ENCODE measurements around the gene SLC35F1.

SLC35F1 gene

DNA sequence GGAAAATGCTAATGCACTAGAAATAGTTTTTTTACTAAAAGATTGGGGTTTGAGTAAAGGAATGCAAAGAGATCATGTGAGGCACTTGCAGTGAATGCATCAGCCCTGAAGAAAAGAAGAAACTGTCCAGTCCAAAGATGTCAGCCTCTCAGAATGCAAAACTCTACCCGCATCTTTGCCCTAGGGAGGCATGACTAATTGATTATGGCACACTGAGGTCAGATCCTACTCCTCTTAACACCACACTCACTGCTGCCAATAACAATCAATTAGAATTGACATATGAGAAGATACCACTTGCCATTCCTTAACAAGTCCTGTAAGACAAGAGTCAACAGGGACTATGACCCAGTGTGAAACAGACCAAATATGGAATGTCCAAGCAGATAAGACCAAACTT is 378.7 kb downstream of the SLC35F1 start:
- DNase-seq, result no peak

DNA sequence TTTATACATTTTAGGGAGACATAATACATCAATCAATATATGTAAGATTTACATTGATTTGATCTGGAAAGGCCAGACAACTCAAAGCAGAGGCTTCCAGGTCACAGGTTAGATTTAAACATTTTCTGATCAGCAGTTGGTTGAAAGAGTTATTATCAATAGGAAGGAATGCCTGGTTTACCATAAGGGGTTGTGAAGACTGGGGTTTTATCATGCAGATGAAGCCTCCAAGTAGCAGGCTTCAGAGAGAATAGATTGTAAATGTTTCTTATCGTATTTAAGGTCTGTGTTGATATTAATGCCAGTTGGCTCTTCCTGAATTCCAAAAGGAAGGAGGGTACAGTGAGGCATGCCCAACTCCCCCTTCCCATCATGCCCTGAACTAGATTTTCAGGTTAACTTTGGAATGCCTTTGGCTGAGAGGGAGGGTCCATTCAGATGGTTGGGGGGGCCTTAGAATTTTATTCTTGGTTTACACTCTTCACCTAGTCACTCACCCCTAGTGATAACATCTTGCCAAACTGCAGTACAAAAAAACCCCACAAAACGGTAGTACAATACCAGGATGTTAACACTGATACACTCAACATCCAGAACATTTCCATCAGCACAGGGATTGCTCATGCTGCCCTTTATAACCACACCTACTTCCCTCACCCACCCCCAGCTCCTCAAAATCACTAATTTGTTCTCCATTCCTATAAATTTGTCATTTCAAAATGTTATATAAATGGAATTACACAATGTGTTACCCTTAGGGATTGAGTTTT is 381.5 kb downstream of the SLC35F1 start:
- DNase-seq, result no peak

DNA sequence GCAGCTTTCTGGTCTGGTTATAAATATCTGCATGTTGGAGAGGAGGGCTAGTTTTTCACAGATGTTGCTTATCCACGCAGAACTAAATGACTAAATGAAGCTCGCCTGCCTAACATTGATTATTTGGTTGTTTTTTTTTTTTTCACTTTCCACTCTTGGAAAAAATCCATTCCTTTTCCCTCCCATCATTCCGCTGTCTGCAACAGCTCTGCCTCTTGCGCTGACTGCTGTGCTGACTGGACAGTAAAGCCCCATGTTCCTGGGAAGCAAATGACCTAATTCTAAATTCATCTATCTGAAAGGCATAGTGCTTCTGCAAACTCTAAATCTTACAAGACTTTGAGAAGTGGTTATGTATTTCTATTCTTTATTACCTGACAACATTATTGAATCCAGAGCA is 385.5 kb downstream of the SLC35F1 start:
- DNase-seq, result peak; percentile 41

DNA sequence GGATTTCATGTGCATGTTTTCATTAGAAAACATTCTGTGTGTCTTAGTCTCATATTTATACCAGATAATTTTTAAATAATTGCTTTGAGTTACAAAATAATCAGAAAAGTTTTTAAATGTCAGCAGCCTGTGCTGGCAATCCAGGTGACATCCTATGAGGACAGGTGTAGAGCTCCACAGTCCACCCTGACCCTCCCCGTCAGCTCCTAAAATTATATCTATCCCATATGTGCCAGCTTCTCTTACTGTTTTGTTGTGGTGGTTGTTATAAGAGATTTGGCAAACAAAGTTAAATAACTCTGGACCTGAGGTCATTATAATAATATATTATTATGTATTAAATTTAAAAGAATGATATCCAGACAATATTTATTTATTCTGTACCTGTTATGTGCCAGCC is 387.8 kb downstream of the SLC35F1 start:
- DNase-seq, result no peak

DNA sequence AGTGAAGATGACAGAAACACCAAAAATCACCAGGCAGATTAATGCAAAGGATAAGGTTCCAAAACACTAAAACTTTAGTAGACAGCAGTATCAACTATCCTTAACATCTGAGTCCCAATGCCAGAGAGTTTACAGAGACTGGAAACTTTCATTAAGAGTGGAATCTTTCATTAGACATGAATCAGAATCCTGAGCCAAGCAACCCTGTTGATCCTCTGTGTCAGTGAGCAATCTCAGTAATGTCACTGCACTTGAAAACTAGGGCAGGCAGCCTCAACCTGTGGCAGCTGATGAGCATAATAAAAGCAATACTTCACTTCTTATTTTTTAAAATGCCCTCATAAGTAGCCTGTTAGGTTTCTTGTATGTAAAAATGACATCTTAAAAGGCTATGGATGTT is 388.3 kb downstream of the SLC35F1 start:
- no peak for DNase-seq

DNA sequence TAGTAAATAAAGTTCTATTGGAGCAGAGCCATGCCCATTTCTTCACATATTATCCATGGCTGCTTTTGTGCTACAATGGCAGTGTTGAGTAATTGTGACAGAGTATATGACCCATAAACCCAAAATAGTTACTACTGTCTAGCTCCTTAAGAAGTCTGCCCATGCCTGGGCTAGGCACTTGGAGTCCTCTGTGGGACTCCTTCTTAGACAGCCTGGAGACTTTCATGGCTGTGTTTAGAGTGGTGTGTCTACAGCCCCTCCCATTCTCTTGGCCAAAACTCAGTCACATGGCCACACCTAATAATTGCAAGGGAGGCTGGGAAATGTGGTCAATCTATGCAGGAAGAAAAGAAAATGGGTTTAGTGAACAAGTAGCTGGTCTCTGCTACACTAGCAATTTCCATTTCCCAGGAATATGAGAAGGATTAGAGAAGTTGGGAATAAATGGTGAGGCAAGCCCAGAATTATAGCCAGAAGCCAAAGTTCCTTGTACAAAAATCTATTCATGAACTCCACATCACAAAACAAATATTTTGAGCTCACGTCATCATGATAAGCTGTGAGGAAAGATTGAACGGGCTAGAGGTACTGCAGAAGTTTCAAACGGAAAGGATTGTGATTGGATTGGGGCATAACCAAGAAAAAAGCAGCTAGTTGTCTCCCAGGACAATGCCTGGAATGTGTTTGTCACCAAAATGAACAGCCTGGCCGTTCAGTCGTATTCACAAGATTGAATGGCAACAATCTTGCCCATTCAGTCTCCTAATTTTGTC is 389.3 kb downstream of the SLC35F1 start:
- DNase-seq, result no peak

DNA sequence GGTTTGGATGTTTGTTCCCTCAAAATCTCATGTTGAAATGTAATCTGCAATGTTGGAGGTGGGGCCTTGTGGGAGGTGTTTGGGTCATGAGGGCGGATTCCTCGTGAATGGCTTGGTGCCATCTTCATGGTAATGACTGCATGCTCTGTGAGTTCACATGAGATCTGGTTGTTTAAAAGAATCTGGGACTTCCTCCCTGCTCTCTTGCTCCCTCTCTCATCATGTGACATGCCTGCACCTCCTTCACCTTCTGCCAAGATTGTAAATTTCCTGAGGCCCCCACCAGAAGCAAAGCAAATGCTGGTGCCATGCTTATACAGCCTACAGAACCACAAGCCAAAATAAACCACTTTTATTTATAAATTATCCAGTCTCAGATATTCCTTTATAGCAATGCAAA is 390.8 kb downstream of the SLC35F1 start:
- no peak for DNase-seq

DNA sequence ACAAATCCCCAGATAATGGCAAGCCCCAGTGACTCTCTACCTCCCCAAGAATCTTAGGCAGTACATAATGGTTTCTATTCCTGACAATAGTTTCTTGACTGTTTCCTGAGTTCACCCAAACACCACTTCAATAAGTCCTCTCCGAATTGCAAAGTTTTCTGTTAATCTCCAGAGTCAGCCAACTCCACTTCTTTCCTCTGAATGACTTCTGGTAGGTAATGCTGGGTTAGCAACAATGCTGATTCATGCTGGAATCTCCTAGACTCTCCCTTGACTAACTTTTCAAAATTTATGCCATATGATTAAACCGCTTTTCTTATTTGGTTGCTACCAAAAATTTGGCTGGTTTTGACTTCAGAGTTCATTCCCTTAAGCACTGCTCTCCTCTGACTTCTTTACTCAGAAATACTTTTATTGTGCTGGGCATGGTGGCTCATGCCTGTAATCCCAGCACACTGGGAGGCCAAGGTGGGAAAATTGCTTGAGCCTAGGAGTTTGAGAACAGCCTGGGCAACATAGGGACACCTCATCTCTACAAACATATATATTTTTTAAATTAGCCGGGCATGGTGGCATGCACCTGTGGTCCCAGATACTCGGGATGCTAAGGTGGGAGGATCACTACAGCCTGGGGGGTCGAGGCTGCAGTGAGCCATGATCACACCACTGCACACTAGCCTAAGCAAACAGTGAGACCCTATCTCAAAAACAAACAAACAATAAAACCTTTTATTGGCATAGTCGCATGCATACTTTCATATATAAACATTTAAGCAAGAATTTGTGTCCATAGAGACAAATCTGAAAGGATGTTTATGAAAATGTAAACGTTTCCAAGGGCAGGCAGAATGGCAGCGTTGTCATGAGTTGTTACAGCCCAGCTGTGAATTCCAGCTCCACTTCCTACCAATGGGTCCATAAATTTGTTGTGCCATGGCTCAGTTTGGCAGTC is 391.7 kb downstream of the SLC35F1 start:
- no peak for DNase-seq

DNA sequence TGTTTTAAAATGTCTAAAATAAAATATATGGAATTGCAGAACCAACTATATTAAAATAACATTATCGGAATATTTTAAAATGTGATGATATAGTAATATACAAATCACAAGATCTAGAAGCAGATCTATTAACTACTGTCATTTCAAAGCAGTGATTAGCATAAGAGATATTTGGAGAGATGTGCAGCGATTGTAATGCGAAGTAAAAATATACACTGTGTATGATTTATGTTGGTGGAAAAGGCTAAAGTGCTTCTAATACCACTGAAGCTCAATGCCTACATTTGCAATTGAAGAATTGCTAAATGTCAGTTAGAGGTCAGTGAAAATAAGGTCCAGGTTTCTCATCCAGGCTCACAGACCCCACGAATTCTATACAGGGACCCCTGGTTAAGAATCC is 392.4 kb downstream of the SLC35F1 start:
- DNase-seq, result no peak

DNA sequence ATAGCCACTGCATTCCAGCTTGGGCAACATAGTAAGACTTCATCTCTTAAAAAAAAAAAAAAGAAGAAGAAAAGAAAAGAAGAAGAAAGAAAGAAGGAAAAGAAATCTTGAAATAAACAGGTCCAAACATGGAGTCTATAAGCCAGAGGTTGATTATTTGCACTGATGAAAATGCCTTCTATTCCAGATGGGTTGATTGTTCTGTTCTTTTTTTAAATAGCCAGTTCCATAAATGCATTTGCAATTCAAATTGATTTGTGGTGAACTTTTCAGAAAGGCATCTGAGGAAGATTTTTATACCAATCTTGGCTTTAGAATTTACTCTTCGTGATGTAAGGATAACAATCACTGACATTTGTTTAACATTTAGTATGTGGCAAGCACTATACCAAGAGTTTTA is 397.3 kb downstream of the SLC35F1 start:
- DNase-seq, result no peak

DNA sequence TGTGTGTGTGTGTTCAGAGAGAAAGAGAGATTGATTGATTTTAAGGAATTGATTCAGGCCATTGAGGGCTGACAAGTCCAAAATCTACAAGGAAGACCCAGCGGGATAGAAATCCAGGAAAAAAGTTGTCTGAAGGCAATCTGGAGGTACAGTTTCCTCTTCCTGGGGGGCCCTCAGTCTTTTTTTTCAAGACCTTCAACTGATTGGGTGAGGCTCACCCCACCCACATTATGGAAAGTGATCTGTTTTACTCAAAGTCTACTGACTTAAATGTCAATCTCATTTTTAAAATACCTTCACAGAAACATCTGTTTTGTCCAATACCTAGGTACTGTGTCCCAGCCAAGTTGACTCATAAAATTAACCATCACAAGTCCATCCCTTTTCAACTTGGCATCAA is 398.0 kb downstream of the SLC35F1 start:
- DNase-seq, result no peak

DNA sequence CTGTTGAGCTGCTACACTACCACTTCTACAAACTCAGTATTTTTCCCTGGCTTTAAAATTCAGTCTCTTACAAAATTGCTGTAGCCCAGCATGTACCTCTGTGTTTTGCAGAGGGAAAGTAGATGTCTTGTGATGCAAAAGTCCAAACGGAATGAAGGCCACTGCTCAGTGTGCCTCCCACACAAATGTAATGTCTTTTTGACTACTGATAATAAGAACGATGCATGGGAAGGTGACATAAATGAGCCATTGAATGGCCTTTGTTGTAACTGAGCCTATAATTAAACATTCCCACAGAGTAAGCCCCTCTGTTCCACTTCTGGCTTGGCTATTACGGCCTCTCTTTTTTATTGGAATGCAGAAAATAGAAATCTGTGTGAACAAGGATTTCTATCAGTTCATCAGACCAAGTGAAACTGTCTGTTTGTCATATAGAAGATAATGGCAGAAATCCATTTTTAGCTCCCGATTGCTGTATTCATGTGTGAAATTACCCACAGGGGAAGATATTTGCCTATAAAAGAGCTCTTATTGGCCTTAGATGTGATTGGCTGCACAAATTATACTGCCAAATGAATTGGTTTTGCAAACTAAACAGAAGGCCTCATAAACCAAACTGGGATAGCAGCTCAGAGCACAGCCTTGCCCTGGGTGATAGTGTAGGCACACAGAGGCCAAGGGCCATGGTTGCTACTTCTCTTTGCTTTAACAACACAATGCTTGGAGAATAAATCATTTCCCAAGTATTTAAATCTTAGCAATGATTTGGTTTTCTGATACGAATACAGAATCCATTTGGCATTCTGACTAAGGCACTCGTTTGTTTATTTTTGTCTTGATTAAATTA is 399.6 kb downstream of the SLC35F1 start:
- no peak for DNase-seq

DNA sequence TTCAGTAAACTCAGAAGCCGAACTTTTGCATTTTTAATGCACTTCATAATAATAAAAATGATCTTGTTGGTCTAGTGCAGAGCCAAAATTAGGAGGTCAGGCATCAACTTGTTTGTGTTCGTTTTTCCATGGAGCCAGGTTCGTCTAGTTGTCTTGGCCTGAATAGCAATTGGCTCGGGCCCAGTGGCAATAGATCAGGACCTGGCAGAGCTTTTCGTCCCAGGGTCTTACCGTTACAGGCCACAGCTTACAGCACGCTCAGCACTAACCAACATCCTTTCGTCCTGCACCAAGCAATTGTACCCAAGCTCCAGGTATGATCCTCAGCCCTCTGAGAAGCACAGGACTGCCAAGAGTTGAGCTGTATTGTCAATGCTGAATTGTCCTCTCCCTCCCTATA is 400.5 kb downstream of the SLC35F1 start:
- DNase-seq, result no peak

DNA sequence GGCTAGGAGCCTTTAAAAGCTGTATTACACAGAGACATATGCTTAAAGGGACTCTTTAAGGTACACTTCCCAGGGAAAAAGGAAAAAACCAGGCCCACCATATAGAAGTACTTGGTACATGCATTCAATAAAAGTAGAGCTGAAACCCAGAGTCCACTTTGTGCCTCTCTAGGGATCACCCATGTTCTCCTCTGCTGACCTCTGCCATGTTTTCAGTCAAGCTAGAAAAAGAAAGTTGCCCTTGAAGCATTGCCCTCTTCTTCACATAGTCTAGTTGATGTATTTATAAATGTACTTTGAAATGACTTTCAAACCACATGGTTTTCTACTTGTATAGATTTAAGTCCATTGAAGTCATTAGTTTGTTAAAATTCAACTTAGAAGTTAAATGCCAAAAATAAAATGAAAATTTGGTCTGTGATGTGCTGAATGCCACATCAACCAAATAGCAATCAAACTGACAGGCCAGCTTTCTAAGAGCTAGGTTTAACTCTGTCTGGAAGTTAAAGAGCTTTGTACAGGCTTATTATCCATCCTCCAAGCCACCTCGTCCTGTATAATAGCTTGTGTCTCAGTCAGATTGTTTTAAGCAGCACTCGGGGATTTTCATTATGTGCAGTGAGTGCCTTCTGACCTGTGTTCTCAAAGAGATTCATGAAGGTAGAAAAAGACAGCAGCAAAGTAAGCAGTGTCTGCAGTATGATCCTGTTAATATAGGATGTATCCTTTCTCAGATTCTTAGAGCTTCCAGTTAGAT is 402.5 kb downstream of the SLC35F1 start:
- DNase-seq, result no peak

DNA sequence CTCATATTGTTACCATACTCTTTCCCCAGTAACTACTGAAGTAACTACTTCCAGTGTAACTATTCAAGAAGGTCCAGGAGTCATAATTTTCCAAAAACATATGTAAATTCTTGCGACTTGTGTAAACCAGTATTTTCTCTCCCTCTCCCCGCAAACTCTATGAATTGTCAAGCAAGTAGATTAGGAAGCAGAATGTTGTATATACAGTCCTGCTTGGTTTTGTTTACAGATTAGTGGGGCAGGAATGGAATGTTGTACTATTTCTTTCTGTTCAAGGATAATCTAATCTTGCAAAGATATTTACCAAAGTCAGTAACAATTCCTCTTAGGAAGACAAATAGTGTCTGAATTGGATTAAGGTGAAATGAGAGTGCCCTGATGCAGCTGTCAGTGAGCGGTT is 406.1 kb downstream of the SLC35F1 start:
- no peak for DNase-seq

DNA sequence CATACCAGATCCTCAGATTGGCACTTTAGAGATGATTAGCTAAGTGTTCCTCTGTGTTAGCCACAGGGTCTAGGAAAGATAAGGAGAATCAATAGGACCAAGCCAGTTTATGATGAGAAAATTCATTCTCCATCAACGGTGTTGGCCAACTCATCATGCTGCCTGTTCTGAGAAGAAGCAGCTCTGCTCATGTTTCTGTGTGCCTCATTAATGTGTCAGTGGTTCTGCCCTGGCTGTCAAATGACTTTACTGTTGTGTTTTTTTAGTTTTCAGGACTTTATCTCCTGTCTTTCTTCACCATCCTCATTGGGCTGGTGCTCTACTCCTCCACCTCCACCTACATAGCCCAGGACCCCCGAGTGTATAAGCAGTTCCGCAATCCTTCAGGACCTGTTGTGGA is 406.7 kb downstream of the SLC35F1 start:
- DNase-seq, result no peak

DNA sequence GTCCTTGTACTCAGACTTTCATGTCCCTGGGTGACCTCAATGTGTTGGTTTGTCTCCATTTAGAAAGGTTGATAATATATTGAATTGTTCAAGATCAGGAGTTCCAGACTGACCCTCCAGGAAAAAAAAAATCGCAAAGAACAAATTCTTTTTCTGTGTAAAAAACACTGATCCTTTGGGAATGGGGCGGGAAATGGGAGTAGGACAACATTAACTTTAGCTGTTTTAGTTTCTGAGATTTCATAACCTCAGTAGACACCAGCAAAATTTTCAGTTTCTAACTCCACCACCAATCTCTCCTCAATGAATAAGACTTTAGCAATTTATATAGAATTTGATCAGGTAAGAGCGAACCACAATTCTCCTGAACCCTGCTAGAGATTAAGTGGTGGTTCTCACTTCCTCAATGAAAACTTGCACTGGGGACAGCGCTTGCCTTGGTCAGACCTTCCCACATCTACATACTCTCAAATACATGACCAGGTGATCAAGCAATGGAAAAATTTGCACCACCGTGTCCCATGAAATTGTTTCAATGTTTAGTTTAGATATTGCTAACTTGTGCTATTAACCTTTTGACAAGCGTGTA is 409.8 kb downstream of the SLC35F1 start:
- no peak for DNase-seq

DNA sequence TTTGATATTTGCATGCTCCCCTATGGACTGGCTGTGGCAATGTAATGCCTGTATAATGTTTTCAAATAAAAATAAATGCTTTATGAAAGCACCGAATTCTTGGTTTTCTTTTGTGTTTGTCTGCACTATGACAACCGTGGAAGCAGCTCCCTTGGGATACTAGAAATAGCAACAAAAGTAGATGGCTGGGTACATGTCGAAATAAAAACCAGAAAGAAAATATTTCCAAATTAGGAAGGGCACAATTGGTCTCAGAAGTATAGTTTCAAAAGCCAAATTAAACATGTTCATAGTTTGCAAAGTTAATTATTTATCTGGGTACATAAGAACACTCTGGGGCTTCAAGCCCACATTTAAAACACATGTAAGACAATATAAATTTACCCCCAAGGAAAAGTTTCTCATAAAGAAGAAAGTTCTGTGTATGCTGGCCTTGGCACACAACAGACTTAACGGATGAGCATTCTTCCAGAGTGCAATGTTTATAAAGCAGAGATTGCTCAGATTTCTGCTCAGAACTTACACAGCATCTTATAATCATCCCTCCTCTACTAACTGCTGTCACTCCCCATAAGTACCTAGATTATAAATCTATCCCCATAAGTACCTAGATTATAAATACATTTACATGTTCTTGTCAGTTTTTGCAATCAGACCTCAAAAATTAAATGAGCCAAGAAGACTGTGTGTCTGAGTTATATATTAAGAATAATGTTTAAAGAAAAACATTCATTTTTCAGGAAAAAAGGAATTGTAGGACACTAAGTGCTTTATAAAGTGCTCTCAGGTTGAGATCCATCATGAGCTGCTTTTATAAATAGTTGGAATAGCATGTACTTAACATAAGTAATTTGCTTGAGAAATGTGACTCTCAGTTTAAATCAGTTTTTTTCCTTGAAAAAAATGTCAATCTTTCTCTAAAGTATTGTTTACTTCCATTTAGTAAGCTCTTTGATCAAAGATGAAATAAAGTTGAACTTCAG is 410.8 kb downstream of the SLC35F1 start:
- no peak for DNase-seq

DNA sequence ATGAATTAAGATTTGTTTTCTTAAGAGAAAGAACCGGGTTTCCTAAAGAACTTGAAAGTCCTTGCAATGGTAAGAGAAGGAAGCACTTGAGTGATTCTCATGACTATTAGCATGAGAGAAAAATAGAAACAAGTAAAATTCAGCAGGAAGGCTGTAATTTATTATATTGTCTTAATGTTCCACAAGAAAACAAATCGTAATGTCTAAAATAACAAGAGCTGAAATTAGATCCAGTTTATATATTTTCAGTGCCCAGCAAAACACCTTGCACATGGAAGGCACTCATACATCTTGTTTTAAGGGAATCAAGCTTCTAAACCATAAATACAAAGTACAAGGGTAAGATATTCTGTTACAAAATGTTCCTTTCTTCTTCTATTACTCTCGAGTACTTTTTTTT is 411.6 kb downstream of the SLC35F1 start:
- DNase-seq, result no peak

DNA sequence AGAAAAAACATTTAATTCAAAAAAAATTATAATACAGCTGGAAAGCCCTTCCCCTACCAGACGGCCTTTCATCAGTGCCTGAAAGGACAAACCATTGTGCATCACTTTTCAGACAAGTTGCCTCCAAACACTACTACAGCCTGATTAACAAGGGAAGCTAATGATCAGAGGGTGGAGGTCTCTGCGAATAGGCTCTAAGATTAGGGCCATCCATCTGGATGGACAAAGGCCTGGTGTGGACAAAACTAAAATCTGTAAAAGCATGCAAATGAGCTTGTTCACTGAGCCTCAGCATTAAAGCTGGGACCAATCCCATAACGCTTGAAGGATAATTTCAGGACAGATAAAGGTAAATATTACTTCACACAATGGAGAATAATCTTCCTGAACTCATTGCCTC is 412.4 kb downstream of the SLC35F1 start:
- no peak for DNase-seq
